IMR-90 (cell line): ENCODE measurements around the gene KATNIP. TPM values are rescaled to one million over a fixed set of nuclear protein-coding genes. Genes with fewer than 3 reads are reported as not detected.

ENCODE experiments used
- ATAC-seq: fragments of 200-7000 bp; cut with Tn5 transposase; 2 replicates; pipeline ENCODE4 v1.9.1; 2020; ENCODE audit warnings: low read depth, mild to moderate bottlenecking, moderate library complexity
- BruUV-seq: library from RNA; stranded (reverse); fragments of 400-500 nt; replicated peaks from 2 replicates; lab custom pipeline; 2021; lab: Mats Ljungman, UMichigan
- CTCF ChIA-PET: fragments of 300-600 bp; formaldehyde crosslinking; extraction: SDS; loops from one replicate; lab custom pipeline; 2021; ENCODE audit warnings: antibody characterized with exemption; lab: Yijun Ruan, JAX
- POLR2A ChIA-PET: fragments of 300-600 bp; sonication (Branson Sonifier 250); formaldehyde crosslinking; loops from one replicate; lab custom pipeline; 2022; ENCODE audit warnings: antibody characterized with exemption; ENCODE audit not compliant: unreplicated experiment; lab: Charles Lee
- DNase-seq: peaks from one replicate; pipeline ENCODE4 v3.0.0; 2013
- H2AFZ ChIP-seq: replicated peaks from 2 replicates; pipeline ENCODE3; 2013; ENCODE audit warnings: low read length, mild to moderate bottlenecking; ENCODE audit not compliant: poor library complexity
- H2AK5ac ChIP-seq: 2 replicates; pipeline ENCODE4 v1.6.1; 2013; ENCODE audit warnings: low read depth, low read length, inconsistent platforms
- H2AK9ac ChIP-seq: replicated peaks from 2 replicates; pipeline ENCODE3; 2013; ENCODE audit warnings: mild to moderate bottlenecking, low read depth, low read length, moderate library complexity; ENCODE audit not compliant: poor library complexity
- H2BK120ac ChIP-seq: 2 replicates; pipeline ENCODE4 v1.6.1; 2013; ENCODE audit warnings: low read depth, low read length, inconsistent platforms
- H2BK15ac ChIP-seq: 3 replicates; pipeline ENCODE4 v1.6.1; 2013; ENCODE audit warnings: low read depth, low read length, inconsistent platforms
- H2BK20ac ChIP-seq: 2 replicates; pipeline ENCODE4 v1.6.1; 2013; ENCODE audit warnings: low read depth, mild to moderate bottlenecking, inconsistent platforms, low read length, moderate library complexity
- H2BK5ac ChIP-seq: 2 replicates; pipeline ENCODE4 v1.6.1; 2013; ENCODE audit warnings: mild to moderate bottlenecking, low read depth, low read length, inconsistent platforms; ENCODE audit not compliant: poor library complexity, severe bottlenecking
- H3K14ac ChIP-seq: replicated peaks from 2 replicates; pipeline ENCODE4 v1.6.1; 2013; ENCODE audit warnings: low read depth, low read length, inconsistent platforms
- H3K18ac ChIP-seq: 2 replicates; pipeline ENCODE4 v1.6.1; 2013; ENCODE audit warnings: low read depth, low read length, control low read depth
- H3K23ac ChIP-seq: 2 replicates; pipeline ENCODE4 v1.6.1; 2013; ENCODE audit warnings: low read depth, low read length, inconsistent platforms
- H3K27ac ChIP-seq: 2 replicates; pipeline ENCODE4 v1.5.1; 2013; ENCODE audit warnings: mild to moderate bottlenecking, control low read depth, low read length; ENCODE audit not compliant: insufficient read depth
- H3K27me3 ChIP-seq: 2 replicates; pipeline ENCODE4 v1.6.1; 2013; ENCODE audit warnings: low read length; ENCODE audit not compliant: control insufficient read depth, insufficient read depth
- H3K36me3 ChIP-seq: 2 replicates; pipeline ENCODE4 v1.6.1; 2013; ENCODE audit warnings: low read length, mixed read lengths; ENCODE audit not compliant: control insufficient read depth, insufficient read depth
- H3K4ac ChIP-seq: 2 replicates; pipeline ENCODE4 v1.6.1; 2013; ENCODE audit warnings: low read depth, low read length, inconsistent platforms
- H3K4me1 ChIP-seq: 2 replicates; pipeline ENCODE4 v1.6.1; 2013; ENCODE audit warnings: low read length, mixed read lengths; ENCODE audit not compliant: control insufficient read depth, insufficient read depth
- H3K4me2 ChIP-seq: 2 replicates; pipeline ENCODE4 v1.6.1; 2013; ENCODE audit warnings: low read depth, mild to moderate bottlenecking, control low read depth, low read length, moderate library complexity
- H3K4me3 ChIP-seq: 2 replicates; pipeline ENCODE4 v1.5.1; 2013; ENCODE audit warnings: low read depth, mild to moderate bottlenecking, control low read depth, low read length, moderate library complexity; ENCODE audit not compliant: insufficient read depth
- H3K56ac ChIP-seq: 2 replicates; pipeline ENCODE4 v1.6.1; 2013; ENCODE audit warnings: low read length, inconsistent platforms; ENCODE audit not compliant: insufficient read depth; ENCODE audit errors: extremely low read depth
- H3K79me1 ChIP-seq, 2 experiments: 2 replicates each; pipeline ENCODE4 v1.6.1; 2013; ENCODE audit warnings: low read length in 2 of 2, inconsistent platforms in 1 of 2, low read depth in 1 of 2
- H3K9ac ChIP-seq: 2 replicates; pipeline ENCODE4 v1.6.1; 2013; ENCODE audit warnings: low read depth, low read length, control low read depth
- H3K9me1 ChIP-seq: 2 replicates; pipeline ENCODE4 v1.6.1; 2013; ENCODE audit warnings: low read length, inconsistent platforms; ENCODE audit not compliant: insufficient read depth
- H3K9me3 ChIP-seq: 2 replicates; pipeline ENCODE4 v1.6.1; 2013; ENCODE audit warnings: low read length; ENCODE audit not compliant: control insufficient read depth, insufficient read depth
- H4K20me1 ChIP-seq: 2 replicates; pipeline ENCODE4 v1.6.1; 2013; ENCODE audit warnings: low read length, inconsistent platforms; ENCODE audit not compliant: insufficient read depth
- H4K5ac ChIP-seq: 2 replicates; pipeline ENCODE4 v1.6.1; 2013; ENCODE audit warnings: mild to moderate bottlenecking, low read depth, low read length, control low read depth
- H4K8ac ChIP-seq, 2 experiments: 2 replicates each; pipeline ENCODE4 v1.6.1; 2013; ENCODE audit warnings: low read depth in 2 of 2, low read length in 2 of 2, control low read depth in 1 of 2, inconsistent platforms in 1 of 2
- H4K91ac ChIP-seq: 2 replicates; pipeline ENCODE4 v1.6.1; 2013; ENCODE audit warnings: low read depth, low read length, inconsistent platforms; ENCODE audit not compliant: insufficient read depth
- BHLHE40 ChIP-seq: fragments of 150-350 bp; IDR thresholded peaks from 2 replicates; pipeline ENCODE4 v1.6.1; 2016; ENCODE audit warnings: mild to moderate bottlenecking, low read depth, low read length
- CEBPB ChIP-seq: IDR thresholded peaks from 2 replicates; pipeline ENCODE4 v1.6.1; 2012; ENCODE audit warnings: low read depth, low read length, improper control_type of control experiment
- CHD1 ChIP-seq: IDR thresholded peaks from 2 replicates; pipeline ENCODE4 v1.6.1; 2012; ENCODE audit warnings: low read depth, low read length, improper control_type of control experiment
- FOS ChIP-seq: fragments of 150-350 bp; IDR thresholded peaks from 2 replicates; pipeline ENCODE4 v1.6.1; 2016; ENCODE audit warnings: low read depth, low read length
- MAFK ChIP-seq: IDR thresholded peaks from 2 replicates; pipeline ENCODE4 v1.6.1; 2012; ENCODE audit warnings: low read depth, low read length, improper control_type of control experiment
- MAZ ChIP-seq: IDR thresholded peaks from 2 replicates; pipeline ENCODE4 v1.6.1; 2012; ENCODE audit warnings: low read depth, mild to moderate bottlenecking, low read length, improper control_type of control experiment, moderate library complexity, borderline replicate concordance
- MXI1 ChIP-seq: IDR thresholded peaks from 2 replicates; pipeline ENCODE4 v1.6.1; 2012; ENCODE audit warnings: low read depth, mild to moderate bottlenecking, low read length, moderate library complexity, borderline replicate concordance
- NFE2L2 ChIP-seq: fragments of 150-350 bp; IDR thresholded peaks from 2 replicates; pipeline ENCODE4 v1.6.1; 2016; ENCODE audit warnings: low read depth, mild to moderate bottlenecking, low read length
- POLR2A ChIP-seq: IDR thresholded peaks from 2 replicates; pipeline ENCODE4 v1.6.1; 2012; ENCODE audit warnings: mild to moderate bottlenecking, low read depth, low read length
- RAD21 ChIP-seq: IDR thresholded peaks from 2 replicates; pipeline ENCODE4 v1.6.1; 2012; ENCODE audit warnings: low read length, improper control_type of control experiment
- RCOR1 ChIP-seq: IDR thresholded peaks from 2 replicates; pipeline ENCODE4 v1.6.1; 2012; ENCODE audit warnings: mild to moderate bottlenecking, low read length, improper control_type of control experiment; ENCODE audit not compliant: insufficient replicate concordance
- RFX5 ChIP-seq: IDR thresholded peaks from 2 replicates; pipeline ENCODE4 v1.8.0; 2012; ENCODE audit warnings: low read depth, mild to moderate bottlenecking, low read length, moderate library complexity
- SMC3 ChIP-seq: fragments of 150-350 bp; IDR thresholded peaks from 2 replicates; pipeline ENCODE4 v1.6.1; 2016; ENCODE audit warnings: low read depth, mild to moderate bottlenecking, antibody characterized with exemption, low read length, moderate library complexity
- WGBS, 2 experiments: methylation state at CpG; one replicate each; pipeline versions ENCODE4 v1.1.5 to v1.1.7; 2013; ENCODE audit warnings: missing lambda C conversion rate in 2 of 2; ENCODE audit not compliant: insufficient read length in 1 of 2; ENCODE audit errors: extremely low coverage in 2 of 2; 5-methylcytosine and 5-hydroxymethylcytosine counted together
- dilution Hi-C: fragments of 300-500 bp; cut with HindIII; formaldehyde crosslinking; loops from one replicate; pipeline ENCODE4 v1.14.3; 2018; ENCODE audit warnings: low sequenced_read_pairs; ENCODE audit not compliant: unreplicated experiment
- in situ Hi-C: fragments of 300-500 bp; cut with MboI; formaldehyde crosslinking; loops from 3 replicates; pipeline ENCODE4 v1.14.3; 2019; ENCODE audit warnings: low sequenced_read_pairs, inconsistent platforms, mixed read lengths
- intact Hi-C: fragments of 100-400 bp; cut with micrococcal nuclease; formaldehyde crosslinking; loops from 2 replicates; pipeline ENCODE4 v1.10.0; 2022
- polyA plus RNA-seq, 3 experiments: library from polyadenylated mRNA; depleted of rRNA; stranded (reverse); fragments of >200 nt; gene quantifications; 2 replicates each; pipeline ENCODE4 v1.2.3, GENCODE V29; 2012; ENCODE audit warnings: low replicate concordance in 1 of 3
- total RNA-seq: library from RNA; depleted of rRNA; stranded (reverse); fragments of >200 nt; gene quantifications from 2 replicates; pipeline ENCODE4 v1.2.3, GENCODE V29; 2012
- TF ChIP-seq, protein P1 (sequence below): conservative IDR thresholded peaks from 2 replicates; pipeline ENCODE4 v1.5.1; 2012; ENCODE audit warnings: mild to moderate bottlenecking, low read depth, low read length, improper control_type of control experiment
- TF ChIP-seq, protein P2 (sequence below): fragments of 150-350 bp; IDR thresholded peaks from 2 replicates; pipeline ENCODE4 v1.6.1; 2016; ENCODE audit warnings: low read depth, mild to moderate bottlenecking, low read length, moderate library complexity, borderline replicate concordance
- TF ChIP-seq, protein P3 (sequence below): fragments of 150-350 bp; IDR thresholded peaks from 2 replicates; pipeline ENCODE4 v1.6.1; 2017; ENCODE audit warnings: mild to moderate bottlenecking, antibody characterized with exemption, low read length, low read depth

Gene KATNIP
- total and polyA plus RNA-seq, 2 of the 4 experiments (the other 2 are of a cell fraction) = 16.7 to 18.6 TPM

DNA sequence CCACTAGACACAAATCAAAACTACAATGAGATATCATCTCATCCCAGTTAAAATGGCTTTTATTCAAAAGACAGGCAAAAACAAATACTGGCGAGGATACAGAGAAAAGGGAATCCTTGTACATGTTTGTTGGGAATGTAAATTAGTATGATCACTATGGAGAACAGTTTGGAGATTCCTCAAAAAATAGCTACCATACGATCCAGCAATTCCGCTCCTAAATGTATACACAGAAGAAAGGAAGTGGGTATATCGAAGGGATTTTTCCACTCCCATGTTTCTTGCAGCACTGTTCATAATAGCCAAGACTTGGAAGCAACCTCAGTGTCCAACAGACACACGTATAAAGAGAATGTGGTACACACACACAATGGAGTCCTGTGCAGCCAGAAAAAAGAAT, 35.3 kb downstream of the KATNIP start:
- no peak overlapping the region for H3K18ac ChIP-seq
- H4K5ac ChIP-seq = no peak overlapping the region
- WGBS, 2 experiments = no CpG with 5 or more reads among the region's 5 CpGs
- no peak overlapping the region for H2AFZ ChIP-seq
- no peak for TF ChIP-seq MXI1
- no peak for TF ChIP-seq RFX5
- no peak for TF ChIP-seq RCOR1
- TF ChIP-seq CHD1 = no peak
- TF ChIP-seq, protein P1, sequence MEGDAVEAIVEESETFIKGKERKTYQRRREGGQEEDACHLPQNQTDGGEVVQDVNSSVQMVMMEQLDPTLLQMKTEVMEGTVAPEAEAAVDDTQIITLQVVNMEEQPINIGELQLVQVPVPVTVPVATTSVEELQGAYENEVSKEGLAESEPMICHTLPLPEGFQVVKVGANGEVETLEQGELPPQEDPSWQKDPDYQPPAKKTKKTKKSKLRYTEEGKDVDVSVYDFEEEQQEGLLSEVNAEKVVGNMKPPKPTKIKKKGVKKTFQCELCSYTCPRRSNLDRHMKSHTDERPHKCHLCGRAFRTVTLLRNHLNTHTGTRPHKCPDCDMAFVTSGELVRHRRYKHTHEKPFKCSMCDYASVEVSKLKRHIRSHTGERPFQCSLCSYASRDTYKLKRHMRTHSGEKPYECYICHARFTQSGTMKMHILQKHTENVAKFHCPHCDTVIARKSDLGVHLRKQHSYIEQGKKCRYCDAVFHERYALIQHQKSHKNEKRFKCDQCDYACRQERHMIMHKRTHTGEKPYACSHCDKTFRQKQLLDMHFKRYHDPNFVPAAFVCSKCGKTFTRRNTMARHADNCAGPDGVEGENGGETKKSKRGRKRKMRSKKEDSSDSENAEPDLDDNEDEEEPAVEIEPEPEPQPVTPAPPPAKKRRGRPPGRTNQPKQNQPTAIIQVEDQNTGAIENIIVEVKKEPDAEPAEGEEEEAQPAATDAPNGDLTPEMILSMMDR = no peak
- TF ChIP-seq NFE2L2 = no peak
- no peak for TF ChIP-seq FOS
- no peak for TF ChIP-seq POLR2A
- no peak for TF ChIP-seq MAZ
- no peak for TF ChIP-seq SMC3
- no peak for TF ChIP-seq BHLHE40
- no peak for TF ChIP-seq RAD21
- no peak for TF ChIP-seq MAFK
- no peak for TF ChIP-seq CEBPB
- TF ChIP-seq, protein P2, sequence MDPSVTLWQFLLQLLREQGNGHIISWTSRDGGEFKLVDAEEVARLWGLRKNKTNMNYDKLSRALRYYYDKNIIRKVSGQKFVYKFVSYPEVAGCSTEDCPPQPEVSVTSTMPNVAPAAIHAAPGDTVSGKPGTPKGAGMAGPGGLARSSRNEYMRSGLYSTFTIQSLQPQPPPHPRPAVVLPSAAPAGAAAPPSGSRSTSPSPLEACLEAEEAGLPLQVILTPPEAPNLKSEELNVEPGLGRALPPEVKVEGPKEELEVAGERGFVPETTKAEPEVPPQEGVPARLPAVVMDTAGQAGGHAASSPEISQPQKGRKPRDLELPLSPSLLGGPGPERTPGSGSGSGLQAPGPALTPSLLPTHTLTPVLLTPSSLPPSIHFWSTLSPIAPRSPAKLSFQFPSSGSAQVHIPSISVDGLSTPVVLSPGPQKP = no peak
- TF ChIP-seq, protein P3, sequence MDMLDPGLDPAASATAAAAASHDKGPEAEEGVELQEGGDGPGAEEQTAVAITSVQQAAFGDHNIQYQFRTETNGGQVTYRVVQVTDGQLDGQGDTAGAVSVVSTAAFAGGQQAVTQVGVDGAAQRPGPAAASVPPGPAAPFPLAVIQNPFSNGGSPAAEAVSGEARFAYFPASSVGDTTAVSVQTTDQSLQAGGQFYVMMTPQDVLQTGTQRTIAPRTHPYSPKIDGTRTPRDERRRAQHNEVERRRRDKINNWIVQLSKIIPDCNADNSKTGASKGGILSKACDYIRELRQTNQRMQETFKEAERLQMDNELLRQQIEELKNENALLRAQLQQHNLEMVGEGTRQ = no peak
- DNase-seq (no peak), ATAC-seq (no peak)
- no peak overlapping the region for H2BK20ac ChIP-seq
- no peak overlapping the region for H3K27ac ChIP-seq
- no peak overlapping the region for H2BK5ac ChIP-seq
- in situ Hi-C loops (no loop called here), dilution Hi-C loops (no loop called here), intact Hi-C loops (no loop called here)
- no peak overlapping the region for H3K14ac ChIP-seq
- peaks cover under 1% of the 10 kb centered on the region; the same call in 1 of the 2 replicates for H3K9me1 ChIP-seq
- no peak overlapping the region for H3K4ac ChIP-seq
- no peaks in the 10 kb centered on the region for H3K4me1 ChIP-seq
- H2BK120ac ChIP-seq = no peak overlapping the region
- H4K20me1 ChIP-seq = no peaks in the 10 kb centered on the region
- no peak overlapping the region for H4K91ac ChIP-seq
- H3K23ac ChIP-seq = no peak overlapping the region
- no peaks in the 10 kb centered on the region for H3K79me1 ChIP-seq
- H3K56ac ChIP-seq = no peak overlapping the region
- no peak overlapping the region for H3K4me2 ChIP-seq
- no peak overlapping the region for H2BK15ac ChIP-seq
- ChIA-PET CTCF (no interaction called here), POLR2A (no interaction called here)
- no peaks in the 10 kb centered on the region for H3K27me3 ChIP-seq
- no peak overlapping the region for H4K8ac ChIP-seq
- no peak overlapping the region for H3K4me3 ChIP-seq
- no peak overlapping the region for H2AK5ac ChIP-seq
- BruUV-seq = no TSS peak
- H3K9ac ChIP-seq = no peak overlapping the region
- no peaks in the 10 kb centered on the region for H3K9me3 ChIP-seq
- H3K36me3 ChIP-seq = peaks cover 6% of the 10 kb centered on the region
- H2AK9ac ChIP-seq = no peak overlapping the region
